SK-MEL-5 (cell line): ENCODE data around the gene STK32B. TPM values are rescaled to one million over a fixed set of nuclear protein-coding genes. Genes with fewer than 3 reads are reported as not detected.

Source experiments
- small RNA-seq, 2 experiments: library from RNA; depleted of rRNA; stranded (forward); fragments of <200 nt; gene quantifications; one replicate each; pipeline ENCODE3, GENCODE V24; 2014
- total RNA-seq: library from RNA; depleted of rRNA; stranded (reverse); fragments of >200 nt; shearing (Covaris generic); gene quantifications from 2 replicates; pipeline ENCODE4 v1.2.3, GENCODE V29; 2014; rRNA removed

The STK32B gene
- total RNA-seq, 1 experiment from 2014 or later, result 3.1 TPM

Small RNA genes lying within 50 kb of the gene (small RNA-seq; reads per million reads assigned to genes)
- gene RF00019, result 0 reads per million in 2 experiments

Other genes starting within 250 kb of the STK32B start
- 4.3 and 4.5 TPM in 2 replicates for gene MSX1, start 191.8 kb upstream of the STK32B start, total RNA-seq
- gene CYTL1, start 32.0 kb upstream of the STK32B start, total RNA-seq, result 0.35 TPM in 1 of 2 replicates, not detected in the other